ENCODE data around the gene AMACR.
A peak's percentile ranks its signal among the peaks of the same experiment; 100 is the strongest.

The AMACR gene

GRCh38 chr5:34005211-34005610 is 2.6 kb downstream of the AMACR start:
- DNase-seq, result no peak

- DNase-seq, result no peak
These were observed 3.9 kb downstream of the AMACR start for GRCh38 chr5:34003941-34004340.

GRCh38 chr5:34002629-34003328 is 5.1 kb downstream of the AMACR start:
- DNase-seq, result no peak

- DNase-seq, result peak; percentile 97
These were observed 6.5 kb downstream of the AMACR start for GRCh38 chr5:34001241-34001841.

- DNase-seq, result no peak
These were observed 7.9 kb downstream of the AMACR start for GRCh38 chr5:33999978-34000377.

- DNase-seq, result peak; percentile 93
These were observed 10.4 kb downstream of the AMACR start for GRCh38 chr5:33997331-33997983.

- DNase-seq, result no peak
These were observed 12.0 kb downstream of the AMACR start for GRCh38 chr5:33995865-33996264.

GRCh38 chr5:33994845-33995244 is 13.0 kb downstream of the AMACR start:
- DNase-seq, result no peak

- no peak for DNase-seq
These were observed 15.0 kb downstream of the AMACR start for GRCh38 chr5:33992864-33993263.

GRCh38 chr5:33985447-33985846 is 22.4 kb downstream of the AMACR start:
- DNase-seq, result no peak

GRCh38 chr5:33984671-33985124 is 23.2 kb downstream of the AMACR start, which contains the start of gene SLC45A2:
TSS of gene SLC45A2 (minus strand) at chr5:33984693. CDS start at chr5:33984583, 110 bp downstream.
- DNase-seq, result no peak

- DNase-seq, result no peak
These were observed 23.7 kb downstream of the AMACR start for GRCh38 chr5:33984178-33984577.

GRCh38 chr5:33981408-33982162 is 26.3 kb downstream of the AMACR start:
- no peak for DNase-seq

- DNase-seq, result no peak
These were observed 27.8 kb downstream of the AMACR start for GRCh38 chr5:33980030-33980429.

- DNase-seq, result no peak
These were observed 29.5 kb downstream of the AMACR start for GRCh38 chr5:33978306-33978705.

- no peak for DNase-seq
These were observed 31.5 kb downstream of the AMACR start for GRCh38 chr5:33976307-33976706.

GRCh38 chr5:33975852-33976251 is 32.0 kb downstream of the AMACR start:
- no peak for DNase-seq

- no peak for DNase-seq
These were observed 34.6 kb downstream of the AMACR start for GRCh38 chr5:33973271-33973670.

GRCh38 chr5:33969572-33970452 is 38.0 kb downstream of the AMACR start:
- no peak for DNase-seq

- DNase-seq, result no peak
These were observed 39.4 kb downstream of the AMACR start for GRCh38 chr5:33968211-33969005.

GRCh38 chr5:33966805-33967204 is 41.0 kb downstream of the AMACR start:
- no peak for DNase-seq

All from NCI-H2029 (cell line).